Activated CD4-positive, alpha-beta T cell treated with anti-CD3 and anti-CD28 coated beads, Interleukin-2, Interleukin-4, amounts not matched to agents 100 ng/mL and 50 ng/mL, durations not matched to agents 16 hours and 8 hours (primary cell): Measurements from ENCODE around the gene NEK9.

Experiments used
- DNase-seq: peaks from one replicate; pipeline ENCODE4 v3.0.0-alpha.2; 2020; ENCODE audit warnings: low spot score

Gene NEK9

DNA sequence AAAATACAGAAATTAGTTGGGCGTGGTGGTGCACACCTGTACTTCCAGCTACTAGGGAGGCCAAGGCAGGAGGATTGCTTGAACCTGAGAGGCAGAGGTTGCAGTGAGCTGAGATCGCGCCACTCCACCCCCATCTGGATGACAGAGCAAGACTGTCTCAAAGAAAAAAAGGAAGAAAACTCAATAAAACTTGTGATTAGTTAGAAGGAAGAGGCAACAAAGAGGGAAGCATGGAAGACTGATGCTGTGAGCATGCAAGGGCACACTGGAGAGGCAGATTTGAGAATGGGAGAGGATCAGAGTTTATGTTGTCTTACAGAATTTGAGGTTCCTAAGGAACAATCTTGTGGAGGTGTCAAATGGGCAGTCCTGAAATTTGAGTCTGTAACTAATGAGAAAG is 60.2 kb downstream of the NEK9 start:
- no peak for DNase-seq

DNA sequence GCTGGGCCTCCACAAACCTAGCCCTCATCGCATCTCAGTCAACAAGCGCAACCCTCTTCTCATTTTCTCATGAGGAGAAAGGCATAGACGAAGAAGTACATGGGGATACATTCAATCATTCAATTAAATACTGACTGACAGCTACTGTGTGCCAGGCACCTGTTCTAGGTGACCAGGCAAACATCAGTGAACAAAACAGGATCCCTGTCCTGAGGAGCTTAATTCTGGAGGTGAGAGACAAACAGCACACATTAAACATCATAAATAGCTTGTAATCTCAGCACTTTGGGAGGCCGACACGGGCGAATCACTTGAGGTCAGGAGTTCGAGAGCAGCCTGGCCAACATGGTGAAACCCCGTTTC is 62.7 kb downstream of the NEK9 start:
- DNase-seq: no peak

DNA sequence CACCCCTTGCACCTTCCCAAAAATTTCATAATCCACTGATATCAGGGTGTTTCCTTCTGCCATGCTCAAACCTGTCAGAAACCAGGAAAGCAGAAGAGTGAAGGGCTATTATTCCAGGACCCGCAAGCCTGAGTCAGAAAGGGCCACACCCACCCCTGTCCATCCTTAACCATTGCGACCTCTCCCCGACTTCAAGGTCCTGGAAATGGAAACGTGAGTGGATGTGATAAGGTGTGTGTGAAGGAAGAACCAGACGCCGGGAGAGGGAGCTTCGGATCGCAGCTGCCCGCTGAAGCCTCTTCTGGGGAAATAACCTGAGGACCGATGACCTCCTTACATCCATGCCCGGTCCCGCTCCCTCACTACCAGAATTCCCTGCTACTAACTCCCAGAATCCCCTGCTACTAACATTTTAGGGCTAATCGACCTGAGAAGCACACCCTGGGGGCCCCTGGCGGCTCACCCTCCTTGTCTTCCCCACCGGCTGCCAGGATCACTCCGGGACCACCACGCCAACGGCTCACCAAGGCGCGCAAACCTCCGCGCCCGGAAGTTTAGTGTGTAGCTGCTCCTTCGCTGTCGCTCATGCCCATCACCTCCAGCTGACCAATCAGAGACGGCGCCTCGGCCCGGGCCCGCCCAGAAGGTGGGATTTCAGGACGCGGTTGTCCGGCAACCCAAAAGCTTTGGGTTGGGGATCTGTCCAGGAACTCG is 63.2 kb downstream of the NEK9 start, which contains the start of gene ACYP1:
Gene ACYP1 (minus strand): TSS at position 534 of the 714 bp plus-strand sequence. CDS start 471 bp downstream, at position 63.
- DNase-seq: peak; percentile 95

DNA sequence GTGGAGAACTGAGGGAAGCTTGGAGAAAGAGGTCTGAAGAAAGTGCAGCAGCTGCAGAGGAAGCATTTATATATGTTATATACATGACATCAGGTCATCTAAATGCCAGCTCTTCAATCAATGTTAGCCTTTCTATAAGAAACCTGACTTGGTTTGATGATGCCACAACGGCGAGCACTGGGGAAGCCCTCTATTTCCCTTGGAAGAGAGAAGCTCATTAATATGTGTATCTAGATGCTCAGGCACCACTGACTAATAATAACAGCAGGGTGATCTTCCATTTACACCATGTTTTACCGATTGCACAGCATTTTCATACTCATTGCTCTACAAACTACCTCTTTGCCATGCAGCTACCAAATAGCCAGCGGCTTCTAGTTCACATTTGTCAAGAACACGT is 63.8 kb downstream of the NEK9 start:
- DNase-seq: no peak

DNA sequence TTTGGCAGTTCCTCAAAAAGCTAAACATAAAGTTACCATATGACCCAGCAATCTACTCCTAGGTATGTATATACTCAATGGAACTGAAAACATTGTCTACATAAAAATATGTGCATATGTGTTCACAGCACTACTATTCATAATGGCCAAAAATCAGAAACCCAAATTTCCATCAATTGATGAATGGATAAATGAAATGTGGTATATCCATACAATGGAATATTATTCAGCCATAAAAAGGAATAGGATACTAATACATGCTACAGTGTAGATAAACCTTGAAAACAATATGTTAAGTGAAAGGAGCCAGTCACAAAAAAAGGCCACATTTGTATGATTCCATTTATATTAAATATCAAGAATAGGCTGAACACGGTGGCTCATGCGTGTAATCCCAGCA is 66.4 kb downstream of the NEK9 start:
- no peak for DNase-seq

DNA sequence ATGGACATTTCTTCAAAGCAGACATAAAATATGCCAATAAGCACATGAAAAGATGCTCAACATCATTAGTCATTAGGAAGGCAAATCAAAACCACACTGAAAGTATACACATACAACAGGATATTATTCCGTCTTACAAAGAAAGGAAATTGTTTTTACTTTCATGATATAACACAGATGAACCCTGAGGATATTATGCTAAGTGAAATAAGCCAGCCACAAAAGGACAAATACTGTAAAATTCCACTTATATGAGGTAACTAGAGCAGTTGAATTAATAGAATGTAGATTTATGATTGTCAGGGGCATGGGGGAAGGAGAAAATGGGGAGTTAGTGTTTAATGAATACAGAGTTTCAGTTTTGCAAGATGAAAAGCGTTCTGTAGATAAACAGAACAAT is 67.2 kb downstream of the NEK9 start:
- no peak for DNase-seq

DNA sequence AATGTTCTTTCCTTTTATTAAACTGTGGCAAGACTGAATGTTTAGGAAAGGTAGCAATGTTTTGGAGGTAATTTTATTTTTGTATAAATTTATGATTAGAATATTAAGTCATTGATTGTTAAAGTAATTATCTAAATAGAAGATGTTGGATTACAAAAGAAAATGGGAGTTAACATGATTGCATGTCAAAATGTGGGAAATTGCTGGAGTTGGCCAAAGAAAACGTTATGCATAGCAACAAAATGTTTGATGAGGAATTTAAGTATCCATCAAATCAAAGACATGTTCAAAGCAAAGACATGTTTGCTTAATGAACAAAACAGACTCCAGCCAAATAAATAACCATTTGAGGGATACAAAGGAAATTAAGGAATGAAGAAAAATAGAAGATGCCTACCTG is 72.4 kb downstream of the NEK9 start:
- no peak for DNase-seq

DNA sequence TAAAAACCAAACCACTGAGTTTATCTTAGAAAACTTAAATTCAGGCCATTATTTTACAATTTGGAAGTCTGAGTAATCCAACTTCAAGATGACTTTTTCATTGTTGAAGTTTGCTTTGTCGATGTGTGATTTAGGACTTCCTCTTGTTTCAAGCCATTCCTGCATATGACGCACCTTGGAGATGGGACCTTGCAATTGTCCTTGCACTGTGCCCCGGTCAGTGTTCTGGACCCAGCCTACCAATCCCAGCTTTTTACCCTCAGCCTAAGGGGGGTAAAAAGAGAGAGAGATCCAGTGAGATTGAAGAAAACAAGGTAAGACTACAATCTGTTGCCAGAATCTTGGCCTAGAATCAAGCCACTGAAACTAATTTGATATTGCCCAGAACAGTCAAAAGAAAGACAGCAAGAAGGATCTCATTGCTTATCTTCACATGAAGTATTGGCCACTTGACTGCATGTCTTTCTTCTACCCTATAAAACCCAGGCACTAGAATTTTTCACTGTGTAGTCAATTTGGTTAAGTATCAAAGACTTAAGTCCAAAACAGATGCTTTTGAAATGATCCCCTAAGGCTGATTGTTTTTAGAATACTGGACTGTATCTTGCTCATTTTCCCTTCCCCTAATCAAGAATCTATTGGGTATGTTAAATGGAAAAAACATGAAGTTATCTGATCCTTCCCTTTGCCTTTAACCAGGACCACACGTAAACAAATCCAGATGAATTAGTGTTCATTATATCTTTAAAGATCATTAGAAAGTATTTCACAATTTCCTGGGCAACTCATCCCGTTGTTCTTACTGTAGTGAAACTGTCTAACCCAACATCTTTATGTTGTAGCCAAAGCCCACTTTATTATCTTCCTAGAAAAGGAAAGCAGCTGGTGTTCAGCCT is 73.2 kb downstream of the NEK9 start:
- DNase-seq: no peak

DNA sequence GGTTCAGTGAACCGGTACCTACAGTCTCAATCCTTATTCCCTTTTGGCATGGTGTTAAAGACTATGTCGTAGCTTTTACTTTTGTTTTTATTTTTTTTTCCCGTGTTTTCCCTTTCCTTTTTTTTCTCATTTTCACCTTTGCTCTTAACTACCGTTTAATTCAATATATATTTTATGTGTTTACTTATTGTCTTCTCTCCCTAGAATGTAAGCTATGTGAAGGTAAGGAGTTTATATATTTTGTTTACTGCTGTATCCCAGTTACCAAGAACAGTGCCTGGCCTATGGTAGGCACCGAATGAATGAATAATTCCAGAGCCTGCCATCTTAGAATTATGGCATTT is 75.3 kb downstream of the NEK9 start:
- no peak for DNase-seq

DNA sequence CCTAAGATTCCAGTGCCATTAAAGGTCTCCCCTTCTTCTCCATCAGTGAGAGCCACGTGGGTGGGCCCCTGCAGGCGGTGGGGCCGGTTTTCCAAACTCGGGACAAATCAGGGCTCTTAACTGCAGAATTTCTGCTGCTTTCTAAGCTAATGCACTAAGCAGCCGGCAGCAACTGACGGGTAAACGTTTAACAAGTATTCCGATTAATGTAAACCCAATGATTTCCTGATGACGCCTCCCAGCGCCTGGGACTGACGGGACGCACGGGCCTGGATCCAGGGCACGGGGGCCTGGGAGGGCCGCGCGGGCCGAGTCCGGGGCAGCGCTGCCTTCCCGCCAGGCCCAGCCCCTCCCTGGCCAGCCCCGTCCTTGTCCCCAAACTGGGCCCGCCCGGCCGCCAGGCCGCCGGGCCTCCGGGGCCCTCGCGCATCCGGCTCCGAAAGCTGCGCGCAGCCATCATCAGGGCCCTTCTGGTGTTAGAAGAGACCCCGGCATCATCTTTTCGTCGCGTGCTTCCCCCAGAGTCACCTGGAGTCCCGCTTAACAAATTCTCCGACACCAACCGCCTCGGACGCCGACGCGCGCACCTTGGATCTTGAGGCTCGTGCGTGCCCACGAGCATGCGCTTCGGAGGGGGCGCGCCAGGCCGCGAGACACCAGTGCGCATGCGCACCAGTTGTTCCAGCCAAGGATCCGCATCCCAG is 75.8 kb downstream of the NEK9 start, which contains the start of gene MLH3:
Gene MLH3 (minus strand): TSS at position 616 of the 704 bp plus-strand sequence. CDS start 1,812 bp downstream, outside the sequence.
- peak; percentile 80 for DNase-seq

DNA sequence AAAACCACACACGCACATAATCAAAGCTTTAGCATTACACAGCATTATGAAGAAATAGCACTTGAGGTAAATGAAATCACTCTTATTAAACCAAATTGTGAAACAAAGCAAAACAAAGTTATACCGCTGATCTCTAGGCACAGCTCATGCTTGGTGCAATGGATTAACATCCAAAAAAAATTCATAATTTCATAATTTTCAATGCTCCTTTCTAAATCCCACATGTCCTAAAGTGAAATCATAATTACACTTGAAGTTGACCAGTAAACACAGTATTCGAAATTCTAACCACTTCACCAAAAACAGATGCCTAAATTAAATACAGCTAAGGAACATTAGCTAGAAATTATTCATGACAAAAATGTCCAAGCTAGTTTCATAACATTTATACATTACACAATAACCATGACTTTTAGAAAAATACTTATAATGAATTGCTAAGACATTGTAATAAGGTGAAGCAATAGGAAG is 77.1 kb downstream of the NEK9 start:
- DNase-seq: no peak

DNA sequence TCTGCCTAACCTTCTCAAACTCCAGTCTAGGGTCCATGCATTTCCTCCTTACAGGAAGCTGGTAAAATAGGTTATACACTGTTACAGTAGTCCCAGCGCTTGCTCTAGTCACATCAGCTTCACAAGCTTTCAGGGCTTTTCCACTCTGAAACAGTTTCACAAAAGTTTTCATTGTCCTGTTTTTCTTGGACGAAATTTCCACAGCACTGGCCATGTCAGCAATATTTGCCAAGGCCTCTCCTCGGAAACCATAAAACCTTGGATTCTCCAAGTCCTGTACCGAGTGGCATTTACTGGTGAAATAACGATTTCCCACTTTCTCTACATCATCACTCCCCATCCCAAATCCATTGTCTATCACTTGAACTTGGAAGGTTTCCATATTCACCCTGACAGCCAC is 77.7 kb downstream of the NEK9 start:
- DNase-seq: no peak

DNA sequence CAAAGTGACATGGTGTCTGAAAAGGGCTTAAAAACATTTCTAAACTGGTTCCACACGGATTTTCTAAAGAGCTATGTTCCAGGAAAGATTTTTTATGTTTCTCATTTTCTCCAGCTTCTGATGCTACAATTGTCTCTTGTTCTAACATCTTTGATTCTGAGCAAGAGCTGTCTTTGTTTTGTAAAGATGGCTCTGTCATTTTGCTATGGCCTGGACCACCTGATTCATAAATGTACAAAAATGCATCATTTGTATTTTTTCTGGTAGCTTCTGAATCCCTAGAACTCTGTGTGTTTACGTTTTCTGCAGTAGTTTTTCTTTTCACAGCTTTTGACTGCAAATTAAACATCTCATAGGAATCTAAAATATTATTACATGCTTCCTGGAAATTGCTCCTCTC is 78.7 kb downstream of the NEK9 start:
- no peak for DNase-seq

DNA sequence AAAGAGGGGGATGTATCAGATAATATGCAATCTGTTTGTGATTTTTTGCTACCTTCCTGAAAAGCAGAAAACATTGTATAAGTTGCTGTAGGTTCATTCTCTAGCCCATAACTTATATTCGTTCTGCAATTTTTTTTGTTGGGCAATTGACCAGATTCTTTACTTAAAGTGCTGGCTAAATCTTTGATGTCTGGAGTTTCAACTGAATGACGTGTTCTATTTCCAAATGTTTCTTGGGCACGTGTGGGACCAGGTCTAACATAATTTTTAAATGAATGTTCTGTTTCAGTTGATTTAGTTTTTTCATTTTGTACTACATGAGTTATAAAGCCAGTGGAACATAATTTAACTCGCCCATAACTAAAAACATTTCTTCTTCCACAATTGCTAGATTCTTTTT is 79.3 kb downstream of the NEK9 start:
- DNase-seq: no peak

DNA sequence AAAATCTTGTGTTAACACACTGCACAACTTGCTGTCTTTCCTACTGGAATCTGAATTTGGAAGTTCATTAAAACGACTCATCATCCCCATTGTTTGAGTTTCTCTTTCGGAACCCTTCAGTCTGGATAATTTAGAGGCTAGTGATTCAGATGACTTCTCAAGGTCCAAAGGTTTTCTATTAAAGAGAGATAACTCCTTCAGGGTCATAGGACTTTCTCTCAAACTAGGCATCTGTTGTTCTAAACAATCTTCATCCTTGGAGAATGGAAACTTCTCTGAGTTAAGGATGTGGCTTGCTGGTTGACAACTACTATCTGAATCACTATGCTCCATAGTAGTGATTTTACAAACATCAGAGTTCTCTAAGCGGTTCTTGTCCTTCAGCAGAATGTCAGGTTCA is 79.9 kb downstream of the NEK9 start:
- peak; percentile 37 for DNase-seq

DNA sequence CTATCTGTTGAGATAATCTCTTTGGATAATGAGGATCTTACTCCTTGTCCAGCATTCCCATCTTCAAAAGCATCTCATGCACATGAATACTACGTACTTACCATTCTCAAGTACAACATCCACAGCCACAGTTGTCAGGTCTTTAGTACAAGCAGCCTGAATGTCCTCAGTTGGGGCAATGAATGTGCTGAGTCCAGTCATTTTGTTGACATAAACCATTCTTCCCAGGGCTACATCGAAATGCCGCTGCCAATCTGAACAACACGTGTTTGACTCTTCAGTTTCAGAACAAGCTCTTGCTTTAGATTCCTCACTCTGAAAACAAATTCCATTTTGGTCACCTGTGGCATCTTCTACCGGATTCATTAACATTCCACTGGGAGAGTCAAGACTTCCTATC is 80.6 kb downstream of the NEK9 start:
- no peak for DNase-seq

DNA sequence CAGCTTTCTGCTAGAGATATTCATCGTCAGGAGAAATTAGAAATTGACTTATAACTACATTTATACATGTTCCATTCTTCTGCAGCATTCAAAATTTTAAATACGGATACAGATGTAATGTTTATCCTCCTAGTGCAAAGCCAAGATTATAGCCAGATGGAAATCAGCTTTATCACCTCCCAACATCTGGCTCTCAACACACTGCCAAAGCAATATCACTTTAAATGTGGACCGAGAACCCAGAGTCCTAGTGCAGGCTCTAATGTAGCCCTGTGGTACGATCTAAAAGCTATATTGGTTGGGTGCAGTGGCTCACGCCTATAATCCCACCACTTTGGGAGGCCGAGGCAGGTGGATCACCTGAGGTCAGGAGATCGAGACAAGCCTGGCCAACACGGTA is 82.1 kb downstream of the NEK9 start:
- no peak for DNase-seq

DNA sequence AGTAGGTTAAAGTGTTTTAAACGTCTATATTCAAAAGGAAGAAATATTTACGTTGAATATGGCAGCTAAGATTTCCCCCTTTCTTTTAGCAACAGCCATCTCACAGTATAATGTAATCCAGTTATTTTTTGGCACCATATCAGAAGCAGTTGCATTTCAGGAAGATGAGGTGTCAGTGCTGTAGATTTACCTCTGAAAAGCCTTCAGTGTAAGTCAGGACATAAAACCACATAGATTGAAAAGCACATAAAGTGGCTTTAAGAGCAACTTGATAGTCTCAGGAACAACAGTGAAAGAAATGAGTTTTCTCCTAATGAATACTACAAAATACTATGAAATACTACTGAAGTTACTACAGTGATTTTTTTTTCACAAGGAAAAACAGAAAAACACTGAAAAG is 82.5 kb downstream of the NEK9 start:
- DNase-seq: no peak

DNA sequence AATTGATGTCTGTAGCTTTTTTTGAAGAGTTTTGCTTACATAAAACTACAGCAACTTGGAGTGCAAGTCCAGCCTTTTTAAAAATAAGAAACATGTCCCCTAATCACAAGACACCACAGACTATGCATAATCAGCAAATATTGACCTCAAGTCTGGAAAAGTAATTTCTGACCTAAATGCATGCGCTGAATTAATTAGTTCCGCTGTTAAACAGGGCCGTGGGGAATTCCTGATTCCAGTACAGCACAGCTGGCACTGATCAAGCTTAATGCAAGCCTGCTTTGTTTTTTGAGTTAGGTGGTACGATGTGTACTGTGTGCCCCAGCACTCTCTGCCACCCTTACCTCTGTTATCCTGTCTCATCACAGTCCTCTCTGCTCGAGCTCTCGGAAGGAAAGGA is 84.8 kb downstream of the NEK9 start:
- no peak for DNase-seq

DNA sequence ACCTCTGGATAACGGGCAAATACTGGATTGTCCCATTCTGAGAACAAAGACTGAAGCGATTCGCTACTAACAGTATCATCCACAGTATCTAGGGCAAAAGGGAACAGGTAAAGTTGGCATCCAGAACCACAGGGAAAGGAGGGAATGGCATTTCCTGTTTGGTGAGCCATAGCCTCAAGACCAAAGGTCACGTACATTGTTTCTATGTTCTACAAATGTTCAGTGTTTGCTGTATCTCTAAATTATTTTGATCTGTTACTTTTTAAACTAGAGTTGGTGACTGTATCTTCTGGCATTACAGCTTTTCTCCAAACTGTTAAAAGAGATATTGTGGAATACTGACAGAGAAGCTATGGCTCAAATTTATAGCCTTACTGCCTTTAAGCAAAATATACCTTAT is 85.2 kb downstream of the NEK9 start:
- DNase-seq: no peak

DNA sequence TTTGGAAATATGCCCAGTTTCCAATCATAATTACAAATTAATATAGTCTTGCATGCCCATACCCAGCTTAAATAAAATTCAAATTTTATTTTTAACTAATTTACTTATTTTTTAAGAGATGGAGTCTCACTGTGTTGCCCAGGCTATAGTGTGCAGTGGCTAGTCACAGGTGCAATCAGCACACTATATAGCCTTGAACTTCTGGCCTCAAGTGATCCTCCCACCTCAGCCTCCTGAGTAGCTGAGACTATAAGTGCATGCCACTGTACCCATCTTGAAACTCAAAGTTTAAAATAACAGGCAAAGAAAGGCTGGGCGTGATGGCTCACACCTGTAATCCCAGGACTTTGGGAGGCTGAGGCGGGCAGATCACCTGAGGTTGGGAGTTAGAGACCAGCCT is 85.9 kb downstream of the NEK9 start:
- DNase-seq: no peak

DNA sequence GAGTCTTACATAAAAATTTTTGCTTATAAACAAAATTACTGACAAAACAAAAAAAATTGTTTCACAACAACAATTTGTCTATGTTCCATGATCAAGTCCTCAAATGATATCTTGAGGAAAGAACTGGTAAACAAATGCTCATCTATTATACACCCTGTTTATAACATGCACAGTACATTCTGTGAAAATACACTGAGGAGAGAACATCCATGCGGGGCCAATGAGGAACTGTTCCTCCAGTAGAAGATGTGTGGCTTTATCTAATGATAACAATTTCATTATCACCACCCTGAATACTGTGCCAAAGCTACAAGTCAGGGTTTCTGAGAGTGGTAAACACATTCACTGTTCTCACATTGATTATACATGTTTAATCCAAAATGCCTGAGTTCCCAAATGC is 86.3 kb downstream of the NEK9 start:
- no peak for DNase-seq

DNA sequence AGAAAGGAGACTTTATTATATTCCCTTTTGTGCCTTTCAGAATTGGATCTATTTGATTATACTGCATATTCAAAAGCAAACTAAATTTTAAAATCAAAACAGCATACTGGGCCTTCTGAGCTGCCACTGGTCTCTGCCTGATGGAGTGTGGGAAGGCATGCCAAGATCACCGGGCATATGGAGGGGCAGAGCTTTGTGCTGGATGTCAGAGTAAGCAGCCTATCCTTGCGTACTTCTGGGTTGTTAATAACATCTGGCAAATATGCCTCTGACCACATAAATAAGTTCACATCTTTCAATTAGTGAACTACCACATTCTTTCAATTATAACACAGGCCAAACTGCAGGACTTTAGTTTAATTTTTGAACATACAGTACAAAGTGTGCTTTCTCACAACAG is 93.9 kb downstream of the NEK9 start:
- no peak for DNase-seq
